K562 (cell line): ENCODE data around the gene RTF2. TPM values are rescaled to one million over a fixed set of nuclear protein-coding genes. Genes with fewer than 3 reads are reported as not detected.

ENCODE experiments used
- ATAC-seq: fragments of 200-7000 bp; cut with Tn5 transposase; 3 replicates; pipeline ENCODE4 v1.9.1; 2020; ENCODE audit warnings: moderate library complexity
- BruUV-seq: library from RNA; stranded (reverse); fragments of 400-500 nt; replicated peaks from 2 replicates; lab custom pipeline; 2021; lab: Mats Ljungman, UMichigan
- CTCF ChIA-PET: fragments of 300-600 bp; formaldehyde crosslinking; extraction: SDS; loops from one replicate; lab custom pipeline; 2021; ENCODE audit warnings: low intra/inter-chr PET ratio; lab: Yijun Ruan, JAX
- POLR2A ChIA-PET: fragments of 300-600, 350-650 bp; sonication (Branson Sonifier 250); formaldehyde crosslinking; extraction: SDS; loops from one replicate; lab custom pipeline; 2021; ENCODE audit warnings: antibody characterized with exemption, inconsistent platforms; lab: Yijun Ruan, JAX
- DNase-seq, 4 experiments: peaks; one replicate each; pipeline versions ENCODE4 v3.0.0 to v3.0.0-alpha.2; 2011 to 2018; ENCODE audit warnings: low spot score in 3 of 4, mixed read lengths in 3 of 4; ENCODE audit errors: extremely low read depth in 1 of 4
- FAIRE-seq: peaks from 2 replicates; lab custom pipeline; 2011; peaks lifted over from hg19 to GRCh38; lab: Jason Lieb, UNC
- H2AFZ ChIP-seq: 2 replicates; pipeline ENCODE4 v1.6.0; 2011; ENCODE audit warnings: low read depth, low read length, control low read depth, inconsistent platforms
- H3K27ac ChIP-seq: fragments of 200-600 bp; 3 replicates; pipeline ENCODE4 v1.8.0; 2011; ENCODE audit warnings: low read depth, mild to moderate bottlenecking, control low read depth, inconsistent platforms, low read length, moderate library complexity, mixed read lengths; ENCODE audit errors: extremely low read depth
- H3K27me3 ChIP-seq, 2 experiments: fragments of 300-600 bp in 1 of 2; 2 replicates in 1 of 2; 3 replicates in 1 of 2; pipeline versions ENCODE4 v1.6.0 to v1.8.0; 2011; ENCODE audit warnings: inconsistent platforms in 2 of 2, low read length in 2 of 2, mild to moderate bottlenecking in 1 of 2, mixed read lengths in 1 of 2, moderate library complexity in 1 of 2; ENCODE audit not compliant: control insufficient read depth in 2 of 2, insufficient read depth in 2 of 2
- H3K36me3 ChIP-seq: fragments of 300-600 bp; 3 replicates; pipeline ENCODE4 v1.8.0; 2011; ENCODE audit warnings: mild to moderate bottlenecking, low read length, inconsistent platforms; ENCODE audit not compliant: control insufficient read depth, insufficient read depth
- H3K4me1 ChIP-seq, 2 experiments: fragments of 200-600 bp in 1 of 2; replicated peaks in 1 of 2; 2 replicates in 1 of 2; 3 replicates in 1 of 2; pipeline versions ENCODE4 v1.5.1 to v1.8.0; 2011; ENCODE audit warnings: inconsistent platforms in 2 of 2, low read length in 2 of 2, mild to moderate bottlenecking in 1 of 2, mixed read lengths in 1 of 2, moderate library complexity in 1 of 2; ENCODE audit not compliant: control insufficient read depth in 2 of 2, insufficient read depth in 2 of 2
- H3K4me2 ChIP-seq: 2 replicates; pipeline ENCODE4 v1.6.1; 2011; ENCODE audit warnings: low read length, control low read depth, inconsistent platforms, mixed read lengths; ENCODE audit not compliant: insufficient read depth
- H3K4me3 ChIP-seq: fragments of 200-600 bp; sonication (generic), shearing (Covaris generic); 2 replicates; pipeline ENCODE4 v1.5.1; 2016; ENCODE audit warnings: control low read depth, inconsistent platforms
- H3K79me2 ChIP-seq: fragments of 200-600 bp; 3 replicates; pipeline ENCODE4 v1.8.0; 2011; ENCODE audit warnings: low read length, inconsistent platforms; ENCODE audit not compliant: control insufficient read depth, insufficient read depth
- H3K9ac ChIP-seq, 2 experiments: 2 replicates each; pipeline versions ENCODE4 v1.6.0 to v1.6.1; 2011; ENCODE audit warnings: low read depth in 2 of 2, low read length in 2 of 2, control low read depth in 1 of 2, inconsistent platforms in 1 of 2, mild to moderate bottlenecking in 1 of 2, mixed read lengths in 1 of 2; ENCODE audit not compliant: insufficient read depth in 1 of 2
- H3K9me1 ChIP-seq: one replicate; pipeline ENCODE4 v1.6.0; 2011; ENCODE audit warnings: inconsistent platforms, mild to moderate bottlenecking, low read length, moderate library complexity; ENCODE audit not compliant: control insufficient read depth, insufficient read depth
- H3K9me3 ChIP-seq: replicated peaks from 2 replicates; pipeline ENCODE4 v1.5.1; 2011; ENCODE audit warnings: low read depth, low read length, inconsistent platforms; ENCODE audit not compliant: control insufficient read depth, insufficient read depth
- H4K20me1 ChIP-seq: replicated peaks from 2 replicates; pipeline ENCODE4 v1.6.1; 2011; ENCODE audit warnings: low read length, inconsistent platforms, mixed read lengths; ENCODE audit not compliant: control insufficient read depth, insufficient read depth
- CHCHD3 ChIP-seq: fragments of 250-450 bp; sonication (Bioruptor Pico); IDR thresholded peaks from 2 replicates; pipeline ENCODE4 v2.1.2; 2022; ENCODE audit warnings: mild to moderate bottlenecking
- CREB3 ChIP-seq: fragments of 450-650 bp; conservative IDR thresholded peaks from 2 replicates; pipeline ENCODE4 v1.6.1; 2016; ENCODE audit warnings: missing genetic modification characterization, low read depth, mild to moderate bottlenecking, missing compliant biosample characterization, moderate library complexity
- FOSL1 ChIP-seq: fragments of 200-800 bp; sonication (Bioruptor generic); conservative IDR thresholded peaks from 2 replicates; pipeline ENCODE4 v1.6.1; 2016; ENCODE audit warnings: missing genetic modification characterization, missing compliant biosample characterization
- KDM1A ChIP-seq, 2 experiments: fragments of 450-650 bp; IDR thresholded peaks; 2 replicates each; pipeline ENCODE4 v1.6.1; 2016; ENCODE audit warnings: mild to moderate bottlenecking in 2 of 2
- MAFK ChIP-seq: IDR thresholded peaks from 2 replicates; pipeline ENCODE4 v1.6.1; 2011; ENCODE audit warnings: low read length, improper control_type of control experiment
- RFX7 ChIP-seq: fragments of 250-450 bp; sonication (Bioruptor Pico); IDR thresholded peaks from 2 replicates; pipeline ENCODE4 v1.5.1; 2021; ENCODE audit warnings: mild to moderate bottlenecking
- SOX6 ChIP-seq: fragments of 450-650 bp; IDR thresholded peaks from 2 replicates; pipeline ENCODE4 v1.6.1; 2014; ENCODE audit warnings: mild to moderate bottlenecking
- SP1 ChIP-seq: sonication (generic); formaldehyde crosslinking; IDR thresholded peaks from 2 replicates; pipeline ENCODE4 v1.8.1; 2022; ENCODE audit warnings: mild to moderate bottlenecking, missing genetic modification reagents
- XRCC3 ChIP-seq: fragments of 450-650 bp; IDR thresholded peaks from 2 replicates; pipeline ENCODE4 v1.6.1; 2017; ENCODE audit warnings: mild to moderate bottlenecking, moderate library complexity
- ZNF121 ChIP-seq: sonication (generic); formaldehyde crosslinking; conservative IDR thresholded peaks from 2 replicates; pipeline ENCODE4 v1.8.0; 2022; ENCODE audit warnings: missing genetic modification reagents
- ZNF124 ChIP-seq: sonication (generic); formaldehyde crosslinking; IDR thresholded peaks from 2 replicates; pipeline ENCODE4 v1.8.1; 2022; ENCODE audit warnings: missing genetic modification reagents
- ZNF165 ChIP-seq: fragments of 250-450 bp; sonication (Bioruptor Pico); IDR thresholded peaks from 2 replicates; pipeline ENCODE4 v1.4.0; 2020; ENCODE audit warnings: borderline replicate concordance
- ZNF174 ChIP-seq: fragments of 250-450 bp; sonication (Bioruptor Pico); IDR thresholded peaks from 2 replicates; pipeline ENCODE4 v1.4.0; 2020; ENCODE audit warnings: mild to moderate bottlenecking
- ZNF175 ChIP-seq: fragments of 200-800 bp; sonication (Bioruptor generic); IDR thresholded peaks from 2 replicates; pipeline ENCODE4 v1.6.1; 2016; ENCODE audit warnings: low read depth, mild to moderate bottlenecking, missing genetic modification characterization, missing compliant biosample characterization
- ZNF609 ChIP-seq: sonication (generic); formaldehyde crosslinking; IDR thresholded peaks from 2 replicates; pipeline ENCODE4 v1.8.1; 2023; ENCODE audit warnings: missing genetic modification reagents, mild to moderate bottlenecking, borderline replicate concordance
- WGBS: fragments of 100-300 bp; shearing (Covaris generic); methylation state at CpG from one replicate; pipeline ENCODE4 v1.1.6; 2016; ENCODE audit warnings: low coverage, mixed read lengths; ENCODE audit not compliant: insufficient coverage; ENCODE audit errors: missing lambda C conversion rate; 5-methylcytosine and 5-hydroxymethylcytosine counted together
- in situ Hi-C: fragments of 300-500 bp; cut with MboI; formaldehyde crosslinking; loops from 4 replicates; pipeline ENCODE4 v1.15.0; 2018; ENCODE audit warnings: inconsistent platforms, mixed read lengths
- intact Hi-C: fragments of 100-400 bp; cut with micrococcal nuclease; formaldehyde crosslinking; loops from 2 replicates; pipeline ENCODE4 v1.14.2; 2022
- polyA plus RNA-seq, 8 experiments: library from polyadenylated mRNA; depleted of rRNA in 4 of 8; stranded (reverse) in 5 of 8; unstranded in 3 of 8; fragments of >200 nt; fragmentation: Nextera tagmentation in 2 of 8; fragmentation: Illumina TruSeq in 1 of 8; extraction: Ambion mirVana in 2 of 8; extraction: Trizol in 1 of 8; gene quantifications; 2 replicates each; pipeline versions ENCODE4 v1.2.1 to v1.2.3, GENCODE V29; 2011 to 2014; ENCODE audit warnings: inconsistent platforms in 1 of 8, missing spikeins in 1 of 8
- total RNA-seq, 7 experiments: library from RNA; depleted of rRNA in 6 of 7; stranded (reverse); fragments of >200 nt in 6 of 7; fragmentation: Illumina TruSeq in 2 of 7; extraction: Trizol in 2 of 7; gene quantifications; 2 replicates each; pipeline versions ENCODE4 v1.2.1 to v1.2.3, GENCODE V29; 2011 to 2021; ENCODE audit warnings: low replicate concordance in 1 of 7
- TF ChIP-seq, protein P1 (sequence below): IDR thresholded peaks from 3 replicates; pipeline ENCODE4 v1.6.1; 2011; ENCODE audit warnings: borderline replicate concordance, mild to moderate bottlenecking, moderate library complexity; ENCODE audit not compliant: insufficient read length; ENCODE audit errors: extremely low read depth

The RTF2 gene
- total and polyA plus RNA-seq, 9 of the 15 experiments (the other 6 are each of a cell fraction or from before 2014, with no cell fraction given), result 67.0 to 177 (median 84.9) TPM

- Histone ChIP-seq H3K4me1 (peaks cover 27 to 79% of the 10 kb centered on the region in 2 experiments), H3K9ac (no peak overlapping the region), H3K4me3 (no peak overlapping the region), H3K27me3 (no peaks in the 10 kb centered on the region), H3K27ac (peak overlapping the region; percentile 85; the same call in 2 of the 3 replicates), H2AFZ (no peak overlapping the region), H3K9me1 (no peaks in the 10 kb centered on the region), H3K4me2 (peak overlapping the region; percentile 7; the same call in 1 of the 2 replicates), H3K36me3 (peaks cover 80% of the 10 kb centered on the region), H4K20me1 (peaks cover 3% of the 10 kb centered on the region), H3K79me2 (peaks cover 99% of the 10 kb centered on the region), H3K9me3 (no peaks in the 10 kb centered on the region)
- DNase-seq, result peak in 1 of 4 experiments; percentile 59
- no peak for ATAC-seq
- intact Hi-C loops, result no loop called here
- POLR2A ChIA-PET, result interaction anchor here (0.8 to 6.8 kb wide), 3 partner anchors 7 to 61 kb away, joined by 3 to 72 read pairs (median 3); partner anchors contain the start of genes CASS4 and FAM210B
- in situ Hi-C loops, result no loop called here
- 42% methylated on average over 2 of the region's 2 CpGs for WGBS
- no TSS peak for BruUV-seq
- CTCF ChIA-PET, result no interaction called here
- FAIRE-seq, result no peak
- TF ChIP-seq ZNF165 (CRISPR knock-in tag), result no peak
- no peak for TF ChIP-seq ZNF174 (CRISPR knock-in tag)
- peak; percentile 56 for TF ChIP-seq SOX6
- TF ChIP-seq KDM1A (IDR thresholded peaks at IDR 0.05), result no peak
- TF ChIP-seq MAFK, result no peak
- no peak for TF ChIP-seq CREB3
- TF ChIP-seq FOSL1 (tag), result no peak
- no peak for TF ChIP-seq ZNF121 (CRISPR knock-in tag)
- no peak for TF ChIP-seq CHCHD3
- no peak for TF ChIP-seq ZNF175 (CRISPR knock-in tag)
- no peak for TF ChIP-seq ZNF609 (CRISPR knock-in tag)
- TF ChIP-seq RFX7 (CRISPR knock-in tag), result no peak
- no peak for TF ChIP-seq ZNF124 (CRISPR knock-in tag)
- no peak for TF ChIP-seq XRCC3
- TF ChIP-seq SP1 (CRISPR knock-in tag), result no peak
- TF ChIP-seq, protein P1, sequence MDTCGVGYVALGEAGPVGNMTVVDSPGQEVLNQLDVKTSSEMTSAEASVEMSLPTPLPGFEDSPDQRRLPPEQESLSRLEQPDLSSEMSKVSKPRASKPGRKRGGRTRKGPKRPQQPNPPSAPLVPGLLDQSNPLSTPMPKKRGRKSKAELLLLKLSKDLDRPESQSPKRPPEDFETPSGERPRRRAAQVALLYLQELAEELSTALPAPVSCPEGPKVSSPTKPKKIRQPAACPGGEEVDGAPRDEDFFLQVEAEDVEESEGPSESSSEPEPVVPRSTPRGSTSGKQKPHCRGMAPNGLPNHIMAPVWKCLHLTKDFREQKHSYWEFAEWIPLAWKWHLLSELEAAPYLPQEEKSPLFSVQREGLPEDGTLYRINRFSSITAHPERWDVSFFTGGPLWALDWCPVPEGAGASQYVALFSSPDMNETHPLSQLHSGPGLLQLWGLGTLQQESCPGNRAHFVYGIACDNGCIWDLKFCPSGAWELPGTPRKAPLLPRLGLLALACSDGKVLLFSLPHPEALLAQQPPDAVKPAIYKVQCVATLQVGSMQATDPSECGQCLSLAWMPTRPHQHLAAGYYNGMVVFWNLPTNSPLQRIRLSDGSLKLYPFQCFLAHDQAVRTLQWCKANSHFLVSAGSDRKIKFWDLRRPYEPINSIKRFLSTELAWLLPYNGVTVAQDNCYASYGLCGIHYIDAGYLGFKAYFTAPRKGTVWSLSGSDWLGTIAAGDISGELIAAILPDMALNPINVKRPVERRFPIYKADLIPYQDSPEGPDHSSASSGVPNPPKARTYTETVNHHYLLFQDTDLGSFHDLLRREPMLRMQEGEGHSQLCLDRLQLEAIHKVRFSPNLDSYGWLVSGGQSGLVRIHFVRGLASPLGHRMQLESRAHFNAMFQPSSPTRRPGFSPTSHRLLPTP, result no peak
These were observed 48.4 kb upstream of the RTF2 start for GRCh38 chr20:56420028-56420427.
